Endodermal cell (in vitro differentiated cells): ENCODE results near the gene MINK1. TPM values are rescaled to one million over a fixed set of nuclear protein-coding genes. Genes with fewer than 3 reads are reported as not detected.
"Not testable (repeated sequence)": the region's sequence is repeated elsewhere in the genome, so short reads cannot be mapped to it uniquely, and the experiment has no call there.

Source experiments
- DNase-seq: peaks from one replicate; pipeline ENCODE4 v3.0.0-alpha.2; 2017
- H3K27ac ChIP-seq: 2 replicates; pipeline ENCODE4 v1.5.1; 2013; ENCODE audit warnings: mild to moderate bottlenecking, low read depth, low read length, moderate library complexity
- H3K27me3 ChIP-seq: 2 replicates; pipeline ENCODE4 v1.6.1; 2013; ENCODE audit warnings: mild to moderate bottlenecking, low read length, moderate library complexity; ENCODE audit not compliant: insufficient read depth, control insufficient read depth, poor library complexity, severe bottlenecking
- H3K36me3 ChIP-seq: 2 replicates; pipeline ENCODE4 v1.7.0; 2013; ENCODE audit warnings: mild to moderate bottlenecking, low read length, moderate library complexity; ENCODE audit not compliant: control insufficient read depth, insufficient read depth
- H3K4me1 ChIP-seq: one replicate; pipeline ENCODE4 v1.7.0; 2013; ENCODE audit warnings: low read length; ENCODE audit not compliant: control insufficient read depth, insufficient read depth
- H3K4me3 ChIP-seq: 2 replicates; pipeline ENCODE4 v1.5.1; 2013; ENCODE audit warnings: mild to moderate bottlenecking, low read length, moderate library complexity
- H3K9ac ChIP-seq: 2 replicates; pipeline ENCODE4 v1.6.1; 2013; ENCODE audit warnings: mild to moderate bottlenecking, low read length, moderate library complexity; ENCODE audit not compliant: poor library complexity, severe bottlenecking; ENCODE audit errors: extremely low read depth
- H3K9me3 ChIP-seq: 2 replicates; pipeline ENCODE4 v1.6.1; 2013; ENCODE audit warnings: mild to moderate bottlenecking, low read length, moderate library complexity; ENCODE audit not compliant: control insufficient read depth
- H3K27ac Mint-ChIP-seq: 2 replicates; pipeline ENCODE4 v1.8.0; 2020; ENCODE audit warnings: mixed read lengths
- H3K27me3 Mint-ChIP-seq: 2 replicates; pipeline ENCODE4 v1.8.0; 2021; ENCODE audit warnings: mild to moderate bottlenecking, mixed read lengths; ENCODE audit not compliant: insufficient read depth
- H3K36me3 Mint-ChIP-seq: 2 replicates; pipeline ENCODE4 v1.8.0; 2020; ENCODE audit warnings: low read depth, mixed read lengths
- H3K4me1 Mint-ChIP-seq: 2 replicates; pipeline ENCODE4 v1.8.0; 2020; ENCODE audit warnings: mixed read lengths
- H3K4me3 Mint-ChIP-seq: 2 replicates; pipeline ENCODE4 v1.8.0; 2020; ENCODE audit warnings: mild to moderate bottlenecking, moderate library complexity, mixed read lengths
- H3K9me3 Mint-ChIP-seq: 2 replicates; pipeline ENCODE4 v1.8.0; 2020; ENCODE audit warnings: mild to moderate bottlenecking, mixed read lengths
- WGBS, 2 experiments: methylation state at CpG; one replicate each; pipeline versions ENCODE4 v1.1.5 to v1.1.7; 2013; ENCODE audit warnings: missing lambda C conversion rate in 2 of 2, mixed read lengths in 1 of 2; ENCODE audit not compliant: insufficient coverage in 1 of 2, insufficient read length in 1 of 2; 5-methylcytosine and 5-hydroxymethylcytosine counted together
- total RNA-seq, 2 donors: library from RNA; stranded (reverse); fragmentation: NEBNext Ultra II Directional in 1 of 2; extraction: Animal tissue kit (Norgen Biotek cat#: 25700) in 1 of 2; gene quantifications; 2 replicates in 1 of 2; 3 replicates in 1 of 2; pipeline ENCODE4 v1.2.1, GENCODE V29; 2021
- TF ChIP-seq, protein P1 (sequence below): fragments of 200-600 bp; sonication (generic); conservative IDR thresholded peaks from 2 replicates; pipeline ENCODE4 v1.5.0; 2021; ENCODE audit warnings: antibody characterized with exemption, mild to moderate bottlenecking

The MINK1 gene
- total RNA-seq, 2 donors from 2014 or later = 75.0 to 79.7 TPM

DNA sequence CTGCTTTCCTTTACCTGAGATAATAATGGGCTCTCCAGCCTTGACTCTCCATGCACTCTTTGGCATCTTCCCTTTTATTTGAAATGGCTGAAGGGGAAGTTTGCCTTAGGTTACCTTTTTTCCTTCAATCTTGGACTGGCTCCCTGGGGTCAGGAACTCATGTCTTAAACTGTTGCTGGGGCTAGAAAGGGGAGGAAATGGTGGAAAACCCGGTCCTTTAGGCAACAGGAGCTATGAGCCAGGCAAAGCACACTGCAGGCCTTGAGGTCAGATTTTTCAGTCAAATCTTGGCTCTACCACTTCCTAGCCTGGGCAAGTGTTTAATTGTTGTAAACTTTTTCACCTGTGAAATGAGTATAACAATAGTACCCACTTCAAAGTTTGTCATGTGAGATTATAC, 30.2 kb downstream of the MINK1 start:
- Mint-ChIP-seq H3K36me3 (peaks cover 3% of the 10 kb centered on the region), H3K9me3 (no peaks in the 10 kb centered on the region), H3K27ac (peak overlapping the region; percentile 64)

DNA sequence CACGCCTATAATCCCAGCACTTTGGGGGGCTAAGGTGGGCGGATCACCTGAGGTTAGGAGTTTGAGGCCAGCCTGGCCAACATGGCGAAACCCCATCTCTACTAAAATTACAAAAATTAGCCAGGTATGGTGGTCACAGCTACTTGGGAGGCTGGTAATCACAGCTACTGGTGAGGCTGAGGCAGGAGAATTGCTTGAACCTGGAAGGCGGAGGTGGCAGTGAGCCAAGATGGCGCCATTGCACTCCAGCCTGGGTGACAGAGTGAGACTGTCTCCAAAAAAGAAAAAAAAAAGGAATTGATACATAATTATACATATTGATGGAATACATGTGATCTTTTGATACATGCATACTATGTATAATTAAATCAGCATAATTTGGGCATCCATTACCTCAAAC, 34.4 kb downstream of the MINK1 start:
- H3K9me3 Mint-ChIP-seq, H3K36me3 Mint-ChIP-seq, DNase-seq, H3K27ac ChIP-seq, H3K9me3 ChIP-seq, H3K4me3 ChIP-seq, H3K9ac ChIP-seq, H3K4me1 ChIP-seq, H3K27me3 ChIP-seq, H3K4me1 Mint-ChIP-seq, H3K36me3 ChIP-seq, H3K27ac Mint-ChIP-seq, H3K4me3 Mint-ChIP-seq, H3K27me3 Mint-ChIP-seq: not testable (repeated sequence)
- WGBS, 2 experiments = 87 to 90% methylated on average over 3 to 4 of the region's 5 CpGs

More for the DNA sequence above, 30.2 kb downstream of the MINK1 start:
- TF ChIP-seq, protein P1, sequence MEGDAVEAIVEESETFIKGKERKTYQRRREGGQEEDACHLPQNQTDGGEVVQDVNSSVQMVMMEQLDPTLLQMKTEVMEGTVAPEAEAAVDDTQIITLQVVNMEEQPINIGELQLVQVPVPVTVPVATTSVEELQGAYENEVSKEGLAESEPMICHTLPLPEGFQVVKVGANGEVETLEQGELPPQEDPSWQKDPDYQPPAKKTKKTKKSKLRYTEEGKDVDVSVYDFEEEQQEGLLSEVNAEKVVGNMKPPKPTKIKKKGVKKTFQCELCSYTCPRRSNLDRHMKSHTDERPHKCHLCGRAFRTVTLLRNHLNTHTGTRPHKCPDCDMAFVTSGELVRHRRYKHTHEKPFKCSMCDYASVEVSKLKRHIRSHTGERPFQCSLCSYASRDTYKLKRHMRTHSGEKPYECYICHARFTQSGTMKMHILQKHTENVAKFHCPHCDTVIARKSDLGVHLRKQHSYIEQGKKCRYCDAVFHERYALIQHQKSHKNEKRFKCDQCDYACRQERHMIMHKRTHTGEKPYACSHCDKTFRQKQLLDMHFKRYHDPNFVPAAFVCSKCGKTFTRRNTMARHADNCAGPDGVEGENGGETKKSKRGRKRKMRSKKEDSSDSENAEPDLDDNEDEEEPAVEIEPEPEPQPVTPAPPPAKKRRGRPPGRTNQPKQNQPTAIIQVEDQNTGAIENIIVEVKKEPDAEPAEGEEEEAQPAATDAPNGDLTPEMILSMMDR = no peak
- H3K9me3 ChIP-seq = no peaks in the 10 kb centered on the region
- WGBS, 2 experiments = 86 to 91% methylated on average over 1 of the region's 1 CpG
- peaks cover 7% of the 10 kb centered on the region for H3K36me3 ChIP-seq
- H3K4me1 ChIP-seq = peaks cover 7% of the 10 kb centered on the region
- no peak overlapping the region for H3K27ac ChIP-seq
- Mint-ChIP-seq H3K4me3 (no peak overlapping the region), H3K4me1 (peaks cover 23% of the 10 kb centered on the region), H3K27me3 (no peaks in the 10 kb centered on the region)
- no peak overlapping the region for H3K4me3 ChIP-seq
- no peaks in the 10 kb centered on the region for H3K27me3 ChIP-seq
- H3K9ac ChIP-seq = no peak overlapping the region
- DNase-seq = no peak

DNA sequence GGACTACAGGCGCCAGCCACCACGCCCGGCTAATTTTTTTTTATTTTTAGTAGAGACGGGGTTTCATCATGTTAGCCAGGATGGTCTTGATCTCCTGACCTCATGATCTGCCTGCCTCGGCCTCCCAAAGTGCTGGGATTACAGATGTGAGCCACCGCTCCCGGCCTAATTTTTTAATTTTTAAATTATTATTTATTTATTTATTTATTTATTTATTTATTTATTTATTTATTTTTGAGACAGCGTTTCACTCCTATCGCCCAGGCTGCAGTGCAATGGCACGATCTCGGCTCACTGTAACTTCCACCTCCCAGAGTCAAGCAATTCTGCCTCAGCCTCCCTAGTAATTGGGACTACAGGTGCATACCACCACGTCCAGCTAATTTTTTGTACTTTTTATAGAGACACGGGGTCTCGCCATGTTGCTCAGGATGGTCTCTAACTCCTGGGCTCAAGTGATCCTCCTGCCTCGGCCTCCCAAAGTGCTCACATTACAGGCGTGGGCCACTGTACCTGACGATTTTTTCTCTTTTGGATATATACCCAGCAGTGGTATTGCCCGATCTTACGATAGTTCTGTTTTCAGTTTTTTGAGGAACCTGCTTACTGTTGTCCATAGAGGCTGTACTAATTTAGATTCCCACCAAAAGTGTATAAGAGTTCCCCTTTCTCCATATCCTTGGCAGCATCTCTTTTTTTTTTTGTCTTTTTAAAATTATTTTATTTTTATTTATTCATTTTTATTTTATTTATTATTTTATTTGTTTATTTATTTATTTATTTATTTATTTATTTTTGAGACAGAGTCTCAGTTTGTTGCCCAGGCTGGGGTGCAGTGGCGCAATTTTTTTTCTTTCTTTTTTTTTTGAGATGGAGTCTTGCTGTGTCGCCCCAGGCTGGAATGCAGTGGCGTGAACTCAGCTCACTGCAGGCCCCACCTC, 36.2 kb downstream of the MINK1 start:
- not testable (repeated sequence) for H3K27me3 Mint-ChIP-seq, H3K36me3 ChIP-seq, H3K4me1 ChIP-seq, H3K4me1 Mint-ChIP-seq, H3K27ac ChIP-seq, H3K4me3 Mint-ChIP-seq, H3K27ac Mint-ChIP-seq, H3K36me3 Mint-ChIP-seq, H3K27me3 ChIP-seq, H3K9me3 ChIP-seq, H3K4me3 ChIP-seq, H3K9ac ChIP-seq, H3K9me3 Mint-ChIP-seq, DNase-seq
- 94 to 95% methylated on average over 16 to 22 of the region's 22 CpGs for WGBS, 2 experiments

DNA sequence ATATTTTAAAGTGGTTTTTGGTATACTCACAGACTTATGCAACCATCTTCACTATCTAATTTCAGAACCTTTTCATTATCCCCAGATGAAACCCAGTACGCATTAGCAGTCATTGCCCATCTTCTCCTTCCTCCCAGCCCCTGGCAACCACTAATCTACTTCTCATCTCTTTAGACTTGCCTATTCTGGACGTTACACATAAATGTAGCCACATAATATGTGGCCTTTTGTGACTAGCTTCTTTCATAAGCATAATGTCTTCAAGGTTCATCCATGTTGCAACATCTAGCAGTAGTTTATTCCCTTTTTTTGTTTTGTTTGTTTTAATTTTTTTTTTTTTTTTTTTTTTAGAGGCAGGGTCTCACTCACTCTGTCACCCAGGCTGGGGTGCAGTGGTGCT, 37.7 kb downstream of the MINK1 start:
- DNase-seq = no peak
- H3K4me3 ChIP-seq = no peak overlapping the region
- Mint-ChIP-seq H3K9me3 (no peaks in the 10 kb centered on the region), H3K27me3 (no peaks in the 10 kb centered on the region), H3K27ac (no peak overlapping the region), H3K4me1 (no peaks in the 10 kb centered on the region), H3K4me3 (no peak overlapping the region), H3K36me3 (peaks cover 6% of the 10 kb centered on the region)
- no peaks in the 10 kb centered on the region for H3K9me3 ChIP-seq
- H3K4me1 ChIP-seq = no peaks in the 10 kb centered on the region
- no peak overlapping the region for H3K27ac ChIP-seq
- WGBS, 2 experiments = 92 to 93% methylated on average over 2 of the region's 2 CpGs
- H3K9ac ChIP-seq = no peak overlapping the region
- TF ChIP-seq, protein P1 = no peak
- peaks cover 5% of the 10 kb centered on the region for H3K36me3 ChIP-seq
- no peaks in the 10 kb centered on the region for H3K27me3 ChIP-seq
